NCI-H510A treated with DMSO at 0.1 percent for 48 hours (cell line): ENCODE measurements around the gene KLHL29.

Source experiments
- DNase-seq: peaks from one replicate; lab custom pipeline; 2025; lab: John Stamatoyannopoulos, UW

KLHL29 gene

GRCh38 chr2:23632831-23633395 is 247.9 kb downstream of the KLHL29 start:
- no peak for DNase-seq

- DNase-seq, result no peak
Measured at GRCh38 chr2:23633966-23634365, 249.0 kb downstream of the KLHL29 start.

- no peak for DNase-seq
Measured at GRCh38 chr2:23635442-23636340, 250.7 kb downstream of the KLHL29 start.

DNA sequence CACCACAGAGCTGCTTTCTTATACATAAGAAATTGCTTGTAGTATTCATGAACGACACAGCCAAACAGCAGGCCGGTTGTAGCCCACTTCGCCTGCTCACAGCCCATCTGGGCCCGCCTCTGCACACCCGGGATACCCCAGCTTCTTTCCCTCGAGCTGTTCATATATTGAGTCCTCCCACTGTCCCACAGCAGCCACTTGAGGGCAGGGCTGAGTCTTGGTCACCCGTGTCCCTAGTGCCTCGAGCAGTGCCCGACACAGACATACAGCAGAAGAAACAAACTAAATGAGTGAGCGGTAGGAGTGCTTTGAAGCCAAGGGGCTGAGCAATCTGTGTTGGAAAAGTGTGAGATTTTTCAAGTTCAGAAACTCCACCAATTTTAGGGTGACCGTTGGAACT is 251.4 kb downstream of the KLHL29 start:
- DNase-seq, result no peak

- DNase-seq, result no peak
Measured at GRCh38 chr2:23637011-23637778, 252.2 kb downstream of the KLHL29 start.

GRCh38 chr2:23639406-23639982 is 254.5 kb downstream of the KLHL29 start:
- no peak for DNase-seq

DNA sequence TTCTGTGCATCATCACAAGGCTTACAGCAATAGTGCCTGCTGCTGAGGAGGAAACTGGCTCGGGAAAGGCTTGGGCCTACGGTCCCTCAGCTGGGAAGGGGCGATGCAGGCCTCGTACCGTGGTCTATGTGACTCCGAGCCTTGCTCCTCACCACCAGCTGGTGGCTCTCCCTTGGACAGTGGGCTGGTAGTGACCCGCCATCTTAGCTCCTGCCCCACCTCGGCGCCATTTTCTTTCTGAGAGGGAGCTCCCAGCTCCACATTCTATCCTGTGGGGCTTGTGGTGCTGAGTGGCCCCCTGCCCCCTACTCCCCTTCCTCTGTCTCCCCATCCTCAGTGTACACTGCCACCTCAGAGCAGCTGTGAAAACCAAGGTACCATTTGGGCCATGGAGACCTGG is 255.7 kb downstream of the KLHL29 start:
- DNase-seq, result no peak

DNA sequence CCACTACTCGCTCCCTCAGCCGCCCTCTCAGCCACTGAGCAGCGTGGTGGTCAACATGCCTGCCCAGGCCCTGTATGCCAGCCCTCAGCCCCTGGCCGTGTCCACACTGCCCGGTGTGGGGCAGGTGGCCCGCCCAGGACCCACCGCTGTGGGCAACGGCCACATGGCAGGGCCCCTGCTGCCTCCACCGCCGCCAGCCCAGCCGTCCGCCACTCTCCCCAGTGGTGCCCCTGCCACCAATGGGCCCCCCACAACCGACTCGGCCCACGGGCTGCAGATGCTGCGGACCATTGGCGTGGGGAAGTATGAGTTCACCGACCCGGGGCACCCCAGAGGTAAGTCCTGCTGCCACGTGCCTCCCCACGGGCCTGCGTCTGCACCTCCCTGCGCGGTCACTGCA is 257.5 kb downstream of the KLHL29 start:
- DNase-seq, result no peak

DNA sequence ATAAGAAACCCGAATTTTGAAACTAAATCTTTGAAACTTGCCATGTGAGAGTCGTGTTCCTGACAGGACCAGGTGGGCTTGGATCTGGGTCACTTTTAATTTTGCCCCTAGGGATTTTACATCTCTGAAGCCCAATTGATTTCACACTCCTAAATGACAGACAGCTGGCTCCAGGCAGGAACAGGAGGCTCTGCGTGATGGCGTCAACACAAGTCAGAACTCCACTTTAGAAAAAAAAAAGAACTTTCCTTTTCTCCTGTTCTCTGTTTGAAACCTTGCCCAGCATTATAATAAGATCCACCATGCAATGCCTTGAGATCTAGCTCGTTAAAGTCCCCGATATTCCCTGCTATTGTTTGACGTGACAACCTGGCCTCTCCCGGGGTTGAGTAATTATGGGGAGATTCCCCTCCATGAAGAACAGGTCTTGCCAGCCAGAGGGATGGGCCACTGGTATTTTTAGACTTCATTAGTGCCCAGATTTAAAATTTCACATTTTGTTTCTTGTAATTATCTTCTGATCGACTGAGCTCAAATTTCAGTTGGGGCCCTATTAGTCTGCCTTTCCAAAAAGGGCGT is 260.3 kb downstream of the KLHL29 start:
- no peak for DNase-seq

- DNase-seq, result no peak
Measured at GRCh38 chr2:23647563-23647962, 262.6 kb downstream of the KLHL29 start.

DNA sequence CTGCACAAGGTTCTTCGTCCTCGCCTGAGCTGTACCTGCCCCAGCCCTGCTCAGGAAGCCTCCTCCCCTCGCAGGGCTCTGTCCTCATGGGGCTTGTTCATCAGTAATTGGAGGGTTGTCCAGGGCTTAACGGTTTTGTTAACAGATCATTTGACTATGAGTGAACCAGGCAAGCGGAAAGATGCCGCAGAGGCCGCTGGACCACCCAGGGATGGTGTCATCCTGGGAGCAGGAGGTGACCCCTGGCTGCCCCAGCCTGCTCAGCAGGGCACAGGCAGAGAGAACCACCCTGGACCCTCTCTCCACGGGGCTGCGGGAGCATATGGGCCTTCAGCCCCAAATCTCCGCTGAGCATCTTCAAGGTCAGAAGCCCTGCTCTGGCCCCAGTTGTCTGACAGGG is 264.3 kb downstream of the KLHL29 start:
- no peak for DNase-seq

GRCh38 chr2:23649819-23650218 is 264.8 kb downstream of the KLHL29 start:
- DNase-seq, result no peak

DNA sequence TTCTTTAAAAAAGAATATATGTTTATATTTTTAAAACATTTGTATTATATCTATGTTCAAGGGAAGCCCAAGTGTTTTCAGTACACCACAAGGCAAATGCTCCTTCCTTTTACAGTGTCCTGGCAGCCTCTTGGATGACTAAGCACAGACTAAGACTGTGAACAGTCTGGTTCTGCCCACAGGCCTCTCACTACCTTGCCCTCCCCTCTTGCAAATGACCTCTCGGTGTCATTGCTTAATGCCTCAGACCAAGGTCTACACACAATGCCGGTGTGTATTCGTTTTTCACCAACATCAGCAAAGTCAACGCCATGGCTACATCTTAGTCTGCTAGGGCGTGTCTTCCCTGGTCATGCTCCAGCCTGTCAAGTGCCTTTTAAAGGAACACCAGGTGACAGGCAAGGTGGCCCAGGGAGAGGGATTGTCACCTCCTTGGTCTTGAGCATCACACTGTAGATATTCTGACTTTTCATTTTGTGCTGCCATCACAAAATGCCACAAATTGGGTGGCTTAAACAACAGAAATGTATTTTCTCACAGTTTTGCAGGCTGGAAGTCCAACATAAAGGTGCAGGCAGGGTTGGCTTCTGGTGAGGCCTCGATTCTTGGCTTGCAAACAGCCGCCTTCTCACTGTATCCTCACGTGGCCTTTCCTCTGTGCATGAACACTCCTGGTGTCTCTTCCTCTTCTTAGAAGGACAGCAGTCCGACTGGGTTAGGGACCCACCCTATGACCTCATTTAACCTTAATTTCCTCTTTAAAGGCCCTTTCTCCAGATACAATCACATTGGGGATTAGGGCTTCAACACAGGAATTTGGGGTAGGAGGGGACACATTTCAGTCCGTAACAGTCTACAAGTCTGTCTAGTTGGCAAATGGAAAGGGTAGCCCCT is 266.5 kb downstream of the KLHL29 start:
- DNase-seq, result no peak

- DNase-seq, result no peak
Measured at GRCh38 chr2:23653326-23653725, 268.3 kb downstream of the KLHL29 start.

GRCh38 chr2:23654756-23655155 is 269.8 kb downstream of the KLHL29 start:
- DNase-seq, result no peak

- no peak for DNase-seq
Measured at GRCh38 chr2:23655934-23656596, 271.1 kb downstream of the KLHL29 start.

GRCh38 chr2:23656597-23656973 is 271.6 kb downstream of the KLHL29 start:
- DNase-seq, result no peak

- no peak for DNase-seq
Measured at GRCh38 chr2:23657371-23657770, 272.4 kb downstream of the KLHL29 start.

DNA sequence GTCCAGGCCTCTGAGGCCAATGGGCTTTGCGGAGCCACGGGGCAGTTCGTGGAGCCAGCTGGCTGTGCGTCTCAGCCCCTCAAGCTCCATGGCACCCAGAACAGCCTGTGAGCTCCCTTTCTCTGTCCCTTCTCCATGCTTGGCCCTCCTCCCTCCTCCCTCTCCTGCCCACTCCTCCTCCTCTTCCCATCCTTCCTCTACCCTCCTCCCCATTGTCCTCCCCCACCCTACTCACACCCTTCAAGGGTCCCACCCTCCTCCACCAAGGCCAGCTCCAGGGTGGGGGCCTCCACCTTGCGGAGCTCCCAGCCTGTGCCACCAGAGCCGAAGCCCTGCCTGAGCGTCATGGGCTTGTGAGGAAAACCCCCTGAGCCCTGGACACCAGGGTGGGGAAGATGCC is 273.0 kb downstream of the KLHL29 start:
- DNase-seq, result no peak

DNA sequence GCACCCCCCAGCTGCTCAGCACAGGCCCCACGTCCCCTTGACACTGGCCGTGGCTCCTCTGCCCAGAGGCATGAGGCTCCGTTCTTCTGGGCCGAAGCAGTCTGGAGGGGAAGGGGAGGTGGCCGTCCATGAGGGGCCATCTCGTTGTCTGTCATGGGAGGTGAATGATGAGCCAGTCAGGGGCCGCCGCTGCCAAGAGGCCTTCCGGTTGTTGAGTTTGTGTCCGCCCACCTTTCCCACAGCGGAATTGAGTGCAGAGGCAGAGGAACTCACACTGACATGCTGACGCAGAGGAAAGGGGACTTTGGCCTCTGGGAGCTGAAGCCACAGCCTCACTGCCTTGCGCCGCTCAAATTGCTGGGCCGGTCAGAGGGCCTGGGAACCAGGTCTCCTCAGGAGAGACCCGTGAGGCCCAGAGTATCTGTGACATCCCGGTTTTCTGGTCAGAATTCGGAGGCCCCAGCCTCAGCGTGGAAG is 273.5 kb downstream of the KLHL29 start:
- no peak for DNase-seq
